SK-N-SH treated with all-trans-retinoic acid at 6 μM for 48 hours (cell line): ENCODE measurements around the gene WASF3.
"Not testable (repeated sequence)": the region's sequence is repeated elsewhere in the genome, so short reads cannot be mapped to it uniquely, and the experiment has no call there.

Source experiments
- ATAC-seq: fragments of 200-7000 bp; cut with Tn5 transposase; 3 replicates; pipeline ENCODE4 v1.9.1; 2020; ENCODE audit warnings: mild to moderate bottlenecking, moderate library complexity
- ARNTL ChIP-seq: fragments of 450-650 bp; formaldehyde crosslinking; IDR thresholded peaks from 2 replicates; pipeline ENCODE4 v1.5.0; 2020; ENCODE audit warnings: low read depth, mild to moderate bottlenecking, moderate library complexity, borderline replicate concordance
- BACH2 ChIP-seq: fragments of 250-450 bp; sonication (Bioruptor Pico); IDR thresholded peaks from 2 replicates; pipeline ENCODE4 v1.9.0; 2021; ENCODE audit warnings: mild to moderate bottlenecking, borderline replicate concordance
- CSDC2 ChIP-seq: fragments of 250-450 bp; sonication (Bioruptor Pico); IDR thresholded peaks from 2 replicates; pipeline ENCODE4 v1.5.0; 2020; ENCODE audit warnings: mild to moderate bottlenecking, moderate library complexity
- ESRRG ChIP-seq: fragments of 250-450 bp; sonication (Bioruptor Pico); IDR thresholded peaks from 2 replicates; pipeline ENCODE4 v1.6.1; 2021; ENCODE audit warnings: mild to moderate bottlenecking
- GLIS3 ChIP-seq: fragments of 250-450 bp; sonication (Bioruptor Pico); IDR thresholded peaks from 2 replicates; pipeline ENCODE4 v1.5.0; 2020; ENCODE audit warnings: mild to moderate bottlenecking, moderate library complexity
- ISL1 ChIP-seq: fragments of 250-450 bp; sonication (Bioruptor Pico); IDR thresholded peaks from 2 replicates; pipeline ENCODE4 v2.1.2; 2022; ENCODE audit warnings: mild to moderate bottlenecking, moderate library complexity
- OSR1 ChIP-seq: fragments of 250-450 bp; sonication (Bioruptor Pico); IDR thresholded peaks from 2 replicates; pipeline ENCODE4 v1.8.0; 2022; ENCODE audit warnings: moderate library complexity, mild to moderate bottlenecking, inconsistent platforms
- PPARA ChIP-seq: fragments of 250-450 bp; sonication (Bioruptor Pico); IDR thresholded peaks from 2 replicates; pipeline ENCODE4 v1.5.0; 2020; ENCODE audit warnings: mild to moderate bottlenecking, borderline replicate concordance
- RARB ChIP-seq: fragments of 250-450 bp; sonication (Bioruptor Pico); IDR thresholded peaks from 2 replicates; pipeline ENCODE4 v1.8.0; 2021; ENCODE audit warnings: mild to moderate bottlenecking, moderate library complexity
- SNAI2 ChIP-seq: fragments of 250-450 bp; sonication (Bioruptor Pico); IDR thresholded peaks from 2 replicates; pipeline ENCODE4 v1.5.0; 2020; ENCODE audit warnings: mild to moderate bottlenecking, moderate library complexity
- TOX ChIP-seq: fragments of 250-450 bp; sonication (Bioruptor Pico); IDR thresholded peaks from 2 replicates; pipeline ENCODE4 v1.8.0; 2021; ENCODE audit warnings: mild to moderate bottlenecking, moderate library complexity, borderline replicate concordance
- ZC3H10 ChIP-seq: fragments of 250-450 bp; sonication (Bioruptor Pico); IDR thresholded peaks from 2 replicates; pipeline ENCODE4 v1.5.1; 2021; ENCODE audit warnings: mild to moderate bottlenecking, moderate library complexity
- ZFP3 ChIP-seq: fragments of 250-450 bp; sonication (Bioruptor Pico); IDR thresholded peaks from 2 replicates; pipeline ENCODE4 v1.5.0; 2020; ENCODE audit warnings: mild to moderate bottlenecking, moderate library complexity
- ZFP30 ChIP-seq: fragments of 450-650 bp; formaldehyde crosslinking; IDR thresholded peaks from 2 replicates; pipeline ENCODE4 v1.5.0; 2022; ENCODE audit warnings: mild to moderate bottlenecking, moderate library complexity
- ZNF565 ChIP-seq: fragments of 450-650 bp; formaldehyde crosslinking; conservative IDR thresholded peaks from 2 replicates; pipeline ENCODE4 v1.5.0; 2020; ENCODE audit warnings: low read depth, mild to moderate bottlenecking, moderate library complexity
- ZNF70 ChIP-seq: fragments of 450-650 bp; formaldehyde crosslinking; IDR thresholded peaks from 2 replicates; pipeline ENCODE4 v1.5.0; 2020; ENCODE audit warnings: mild to moderate bottlenecking, moderate library complexity
- ZNF8 ChIP-seq: fragments of 450-650 bp; formaldehyde crosslinking; IDR thresholded peaks from 2 replicates; pipeline ENCODE4 v1.5.0; 2020; ENCODE audit warnings: mild to moderate bottlenecking, moderate library complexity
- TF ChIP-seq, protein P1 (sequence below): fragments of 250-450 bp; sonication (Bioruptor Pico); IDR thresholded peaks from 2 replicates; pipeline ENCODE4 v1.8.0; 2021; ENCODE audit warnings: low read depth, mild to moderate bottlenecking, moderate library complexity, borderline replicate concordance
- TF ChIP-seq, protein P2 (sequence below): fragments of 250-450 bp; sonication (Bioruptor Pico); IDR thresholded peaks from 2 replicates; pipeline ENCODE4 v1.5.1; 2020; ENCODE audit warnings: low read depth, mild to moderate bottlenecking, moderate library complexity
- TF ChIP-seq, protein P3 (sequence below): fragments of 250-450 bp; sonication (Bioruptor Pico); IDR thresholded peaks from 2 replicates; pipeline ENCODE4 v1.8.0; 2020; ENCODE audit warnings: mild to moderate bottlenecking, moderate library complexity, borderline replicate concordance
- TF ChIP-seq, protein P4 (sequence below): fragments of 250-450 bp; sonication (Bioruptor Pico); IDR thresholded peaks from 2 replicates; pipeline ENCODE4 v1.5.1; 2021; ENCODE audit warnings: mild to moderate bottlenecking, moderate library complexity

Gene WASF3

DNA sequence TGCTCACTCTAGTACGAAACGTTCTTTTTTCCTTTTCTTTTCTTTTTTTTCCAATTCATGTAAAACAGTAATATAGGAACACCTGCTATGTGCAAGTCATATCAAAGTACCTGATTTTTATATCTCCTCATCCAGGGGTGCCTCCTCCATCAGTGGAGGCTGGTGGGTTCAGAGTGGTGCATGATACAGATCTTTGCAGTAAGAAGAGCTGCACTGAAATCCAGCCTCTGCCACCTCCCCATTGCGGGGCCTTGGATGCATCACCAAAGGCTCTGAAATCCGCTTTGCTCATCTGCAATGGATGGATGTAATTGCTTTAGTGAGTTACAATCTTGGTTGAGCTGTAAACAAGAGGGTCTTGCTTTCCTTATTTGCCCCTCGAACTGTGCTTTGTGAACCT, 164.8 kb downstream of the WASF3 start:
- no peak for ATAC-seq
- TF ChIP-seq ZFP30 (CRISPR knock-in tag) (no peak), GLIS3 (CRISPR knock-in tag) (no peak), ARNTL (no peak)
- TF ChIP-seq, protein P1, sequence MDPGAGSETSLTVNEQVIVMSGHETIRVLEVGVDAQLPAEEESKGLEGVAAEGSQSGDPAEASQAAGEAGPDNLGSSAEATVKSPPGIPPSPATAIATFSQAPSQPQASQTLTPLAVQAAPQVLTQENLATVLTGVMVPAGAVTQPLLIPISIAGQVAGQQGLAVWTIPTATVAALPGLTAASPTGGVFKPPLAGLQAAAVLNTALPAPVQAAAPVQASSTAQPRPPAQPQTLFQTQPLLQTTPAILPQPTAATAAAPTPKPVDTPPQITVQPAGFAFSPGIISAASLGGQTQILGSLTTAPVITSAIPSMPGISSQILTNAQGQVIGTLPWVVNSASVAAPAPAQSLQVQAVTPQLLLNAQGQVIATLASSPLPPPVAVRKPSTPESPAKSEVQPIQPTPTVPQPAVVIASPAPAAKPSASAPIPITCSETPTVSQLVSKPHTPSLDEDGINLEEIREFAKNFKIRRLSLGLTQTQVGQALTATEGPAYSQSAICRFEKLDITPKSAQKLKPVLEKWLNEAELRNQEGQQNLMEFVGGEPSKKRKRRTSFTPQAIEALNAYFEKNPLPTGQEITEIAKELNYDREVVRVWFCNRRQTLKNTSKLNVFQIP (CRISPR knock-in tag) = no peak
- TF ChIP-seq, protein P2, sequence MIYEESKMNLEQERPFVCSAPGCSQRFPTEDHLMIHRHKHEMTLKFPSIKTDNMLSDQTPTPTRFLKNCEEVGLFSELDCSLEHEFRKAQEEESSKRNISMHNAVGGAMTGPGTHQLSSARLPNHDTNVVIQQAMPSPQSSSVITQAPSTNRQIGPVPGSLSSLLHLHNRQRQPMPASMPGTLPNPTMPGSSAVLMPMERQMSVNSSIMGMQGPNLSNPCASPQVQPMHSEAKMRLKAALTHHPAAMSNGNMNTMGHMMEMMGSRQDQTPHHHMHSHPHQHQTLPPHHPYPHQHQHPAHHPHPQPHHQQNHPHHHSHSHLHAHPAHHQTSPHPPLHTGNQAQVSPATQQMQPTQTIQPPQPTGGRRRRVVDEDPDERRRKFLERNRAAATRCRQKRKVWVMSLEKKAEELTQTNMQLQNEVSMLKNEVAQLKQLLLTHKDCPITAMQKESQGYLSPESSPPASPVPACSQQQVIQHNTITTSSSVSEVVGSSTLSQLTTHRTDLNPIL = no peak

DNA sequence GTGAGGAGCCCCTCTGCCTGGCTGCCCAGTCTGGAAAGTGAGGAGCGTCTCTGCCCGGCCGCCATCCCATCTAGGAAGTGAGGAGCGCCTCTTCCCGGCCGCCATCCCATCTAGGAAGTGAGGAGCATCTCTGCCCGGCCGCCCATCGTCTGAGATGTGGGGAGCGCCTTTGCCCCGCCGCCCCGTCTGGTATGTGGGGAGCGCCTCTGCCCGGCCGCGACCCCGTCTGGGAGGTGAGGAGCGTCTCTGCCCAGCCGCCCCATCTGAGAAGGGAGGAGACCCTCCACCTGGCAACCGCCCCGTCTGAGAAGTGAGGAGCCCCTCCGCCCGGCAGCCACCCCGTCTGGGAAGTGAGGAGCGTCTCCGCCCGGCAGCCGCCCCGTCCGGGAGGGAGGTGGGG, 166.1 kb downstream of the WASF3 start:
- not testable (repeated sequence) for ATAC-seq

DNA sequence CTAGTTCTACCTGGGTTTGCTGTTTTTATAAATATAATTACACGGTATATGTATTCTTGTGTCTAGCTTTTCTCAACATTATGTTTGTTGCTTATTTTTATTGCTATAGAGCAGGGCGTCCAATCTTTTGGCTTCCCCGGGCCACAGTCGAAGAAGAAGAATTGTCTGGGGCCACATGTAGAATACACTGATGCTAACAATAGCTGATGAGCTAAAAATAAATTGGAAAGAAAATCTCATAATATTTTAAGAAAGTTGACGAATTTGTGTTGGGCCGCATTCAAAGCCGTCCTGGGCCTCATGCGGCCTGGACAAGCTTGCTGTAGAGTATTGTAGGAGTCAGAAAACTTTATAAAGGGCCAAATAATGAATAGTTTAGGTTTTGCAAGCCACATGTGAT, 169.2 kb downstream of the WASF3 start:
- TF ChIP-seq ZC3H10 = no peak
- TF ChIP-seq, protein P1 (CRISPR knock-in tag) = no peak
- no peak for TF ChIP-seq CSDC2 (CRISPR knock-in tag)
- TF ChIP-seq ZFP30 (CRISPR knock-in tag) = no peak
- TF ChIP-seq, protein P3, sequence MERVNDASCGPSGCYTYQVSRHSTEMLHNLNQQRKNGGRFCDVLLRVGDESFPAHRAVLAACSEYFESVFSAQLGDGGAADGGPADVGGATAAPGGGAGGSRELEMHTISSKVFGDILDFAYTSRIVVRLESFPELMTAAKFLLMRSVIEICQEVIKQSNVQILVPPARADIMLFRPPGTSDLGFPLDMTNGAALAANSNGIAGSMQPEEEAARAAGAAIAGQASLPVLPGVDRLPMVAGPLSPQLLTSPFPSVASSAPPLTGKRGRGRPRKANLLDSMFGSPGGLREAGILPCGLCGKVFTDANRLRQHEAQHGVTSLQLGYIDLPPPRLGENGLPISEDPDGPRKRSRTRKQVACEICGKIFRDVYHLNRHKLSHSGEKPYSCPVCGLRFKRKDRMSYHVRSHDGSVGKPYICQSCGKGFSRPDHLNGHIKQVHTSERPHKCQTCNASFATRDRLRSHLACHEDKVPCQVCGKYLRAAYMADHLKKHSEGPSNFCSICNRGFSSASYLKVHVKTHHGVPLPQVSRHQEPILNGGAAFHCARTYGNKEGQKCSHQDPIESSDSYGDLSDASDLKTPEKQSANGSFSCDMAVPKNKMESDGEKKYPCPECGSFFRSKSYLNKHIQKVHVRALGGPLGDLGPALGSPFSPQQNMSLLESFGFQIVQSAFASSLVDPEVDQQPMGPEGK (CRISPR knock-in tag) = no peak
- TF ChIP-seq, protein P2 = no peak
- TF ChIP-seq ISL1 (CRISPR knock-in tag) = no peak
- no peak for TF ChIP-seq TOX
- no peak for TF ChIP-seq PPARA (CRISPR knock-in tag)
- TF ChIP-seq ESRRG (CRISPR knock-in tag) = no peak
- no peak for TF ChIP-seq ZNF565 (CRISPR knock-in tag)
- no peak for TF ChIP-seq ZNF8 (CRISPR knock-in tag)
- no peak for TF ChIP-seq ZFP3 (CRISPR knock-in tag)
- TF ChIP-seq, protein P4, sequence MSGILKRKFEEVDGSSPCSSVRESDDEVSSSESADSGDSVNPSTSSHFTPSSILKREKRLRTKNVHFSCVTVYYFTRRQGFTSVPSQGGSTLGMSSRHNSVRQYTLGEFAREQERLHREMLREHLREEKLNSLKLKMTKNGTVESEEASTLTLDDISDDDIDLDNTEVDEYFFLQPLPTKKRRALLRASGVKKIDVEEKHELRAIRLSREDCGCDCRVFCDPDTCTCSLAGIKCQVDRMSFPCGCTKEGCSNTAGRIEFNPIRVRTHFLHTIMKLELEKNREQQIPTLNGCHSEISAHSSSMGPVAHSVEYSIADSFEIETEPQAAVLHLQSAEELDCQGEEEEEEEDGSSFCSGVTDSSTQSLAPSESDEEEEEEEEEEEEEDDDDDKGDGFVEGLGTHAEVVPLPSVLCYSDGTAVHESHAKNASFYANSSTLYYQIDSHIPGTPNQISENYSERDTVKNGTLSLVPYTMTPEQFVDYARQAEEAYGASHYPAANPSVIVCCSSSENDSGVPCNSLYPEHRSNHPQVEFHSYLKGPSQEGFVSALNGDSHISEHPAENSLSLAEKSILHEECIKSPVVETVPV (CRISPR knock-in tag) = no peak
- ATAC-seq = no peak

DNA sequence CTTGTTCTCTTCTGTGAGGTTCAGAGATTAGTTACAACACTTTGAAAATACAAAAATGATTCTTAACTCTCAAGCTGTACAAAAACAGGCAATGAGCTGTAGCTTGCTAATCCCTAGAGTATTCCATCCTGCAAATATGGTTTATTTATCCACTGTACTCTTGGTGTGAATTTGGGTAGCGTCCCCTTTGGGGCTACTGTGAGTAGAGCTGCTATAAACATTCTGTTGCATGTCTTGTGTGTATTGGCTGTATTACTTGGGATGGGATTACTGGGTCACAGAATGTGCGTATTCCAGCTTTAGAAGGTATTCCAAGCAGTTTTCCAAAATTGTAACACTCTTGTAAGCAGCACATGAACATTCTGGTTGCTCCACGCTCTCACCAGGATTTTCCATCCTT, 169.6 kb downstream of the WASF3 start:
- no peak for ATAC-seq
- TF ChIP-seq BACH2 (CRISPR knock-in tag) (no peak), ARNTL (no peak), ESRRG (CRISPR knock-in tag) (no peak), RARB (CRISPR knock-in tag) (no peak), ZNF8 (CRISPR knock-in tag) (no peak), TOX (no peak), CSDC2 (CRISPR knock-in tag) (no peak), OSR1 (CRISPR knock-in tag) (no peak), GLIS3 (CRISPR knock-in tag) (no peak), ZNF70 (CRISPR knock-in tag) (no peak), SNAI2 (no peak)
- TF ChIP-seq, protein P2 = no peak
- TF ChIP-seq, protein P1 (CRISPR knock-in tag) = no peak
